ENCODE data around the gene OSBPL10. TPM values are rescaled to one million over a fixed set of nuclear protein-coding genes. Genes with fewer than 3 reads are reported as not detected.
A peak's percentile ranks its signal among the peaks of the same experiment; 100 is the strongest.

The OSBPL10 gene
- total and polyA plus RNA-seq, 2 donors (not counting 1 experiment from before 2014, with no cell fraction given) = 7.1 to 7.5 TPM

DNA sequence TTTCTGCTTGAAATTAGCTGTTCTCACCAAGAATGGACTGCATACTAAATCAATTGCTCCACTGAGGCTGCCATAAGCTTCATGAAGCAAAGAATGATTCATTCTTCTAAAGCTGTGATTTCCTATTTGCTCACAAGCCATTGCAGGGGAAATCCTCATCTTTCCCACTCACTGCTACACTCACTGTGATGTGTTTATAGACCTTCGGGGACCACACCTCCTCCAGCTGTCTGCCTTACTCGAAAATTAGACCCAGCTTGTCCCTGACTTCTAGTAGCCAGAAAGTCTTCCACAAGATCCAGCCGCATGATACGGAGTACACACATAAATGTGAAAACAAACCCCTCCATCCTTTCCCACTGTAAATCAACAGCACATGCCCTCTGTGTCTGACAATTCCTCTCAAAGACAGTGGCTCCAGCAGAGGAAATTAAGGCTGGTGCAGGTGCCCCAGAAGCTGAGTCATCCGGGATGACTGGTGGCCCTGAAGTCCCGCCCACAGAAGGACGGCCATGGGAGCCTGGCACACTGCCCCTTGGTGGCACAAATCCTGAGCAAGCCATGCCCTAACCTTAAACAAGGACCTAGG, 276.4 kb downstream of the OSBPL10 start:
- Histone ChIP-seq H3K27me3 (ENCODE audit: control insufficient read depth, insufficient read depth, low read length) (no peaks in the 10 kb centered on the region), H3K4me1 (ENCODE audit: control insufficient read depth, extremely low read depth, insufficient read depth, low read length) (peaks cover 3% of the 10 kb centered on the region), H2AFZ (ENCODE audit: low read length) (no peak overlapping the region), H4K20me1 (ENCODE audit: control insufficient read depth, extremely low read depth, insufficient read depth, low read length) (no peaks in the 10 kb centered on the region), H3K4me2 (ENCODE audit: extremely low read depth, insufficient read depth, low read length) (no peak overlapping the region), H3K9ac (ENCODE audit: insufficient read depth, low read length) (no peak overlapping the region), H3K36me3 (ENCODE audit: control insufficient read depth, insufficient read depth, low read length) (no peaks in the 10 kb centered on the region), H3K27ac (ENCODE audit: insufficient read depth, low read length) (no peak overlapping the region), H3K79me2 (ENCODE audit: control insufficient read depth, insufficient read depth, low read length) (no peaks in the 10 kb centered on the region), H3K9me3 (ENCODE audit: control insufficient read depth, insufficient read depth, low read depth, low read length) (no peaks in the 10 kb centered on the region), H3K4me3 (replicated peaks in 1 of 4; ENCODE audit: control extremely low read depth in 1 of 4, insufficient read depth in 1 of 4, low read depth in 3 of 4, low read length in 4 of 4) (no peak overlapping the region)
- DNase-seq (ENCODE audit: low read depth in 2 of 2) = peak; percentile 63 to 77
- TF ChIP-seq CTCF (conservative IDR thresholded peaks at IDR 0.05 in 1 of 2, IDR thresholded peaks at IDR 0.05 in 1 of 2; ENCODE audit: low read depth in 1 of 2, low read length in 2 of 2) (no peak), EZH2 (IDR thresholded peaks at IDR 0.05; ENCODE audit: low read length, missing control alignments) (no peak)

GRCh38 chr3:31704156-31704555, 276.9 kb downstream of the OSBPL10 start:
- Histone ChIP-seq H3K79me2 (ENCODE audit: control insufficient read depth, insufficient read depth, low read length) (no peaks in the 10 kb centered on the region), H3K9me3 (ENCODE audit: control insufficient read depth, insufficient read depth, low read depth, low read length) (no peaks in the 10 kb centered on the region), H3K27ac (ENCODE audit: insufficient read depth, low read length) (no peak overlapping the region), H3K9ac (ENCODE audit: insufficient read depth, low read length) (no peak overlapping the region), H2AFZ (ENCODE audit: low read length) (no peak overlapping the region), H3K4me1 (ENCODE audit: control insufficient read depth, extremely low read depth, insufficient read depth, low read length) (peaks cover 3% of the 10 kb centered on the region), H4K20me1 (ENCODE audit: control insufficient read depth, extremely low read depth, insufficient read depth, low read length) (no peaks in the 10 kb centered on the region), H3K36me3 (ENCODE audit: control insufficient read depth, insufficient read depth, low read length) (no peaks in the 10 kb centered on the region), H3K4me2 (ENCODE audit: extremely low read depth, insufficient read depth, low read length) (no peak overlapping the region), H3K27me3 (ENCODE audit: control insufficient read depth, insufficient read depth, low read length) (no peaks in the 10 kb centered on the region), H3K4me3 (replicated peaks in 1 of 4; ENCODE audit: control extremely low read depth in 1 of 4, insufficient read depth in 1 of 4, low read depth in 3 of 4, low read length in 4 of 4) (no peak overlapping the region)
- TF ChIP-seq CTCF (conservative IDR thresholded peaks at IDR 0.05 in 1 of 2, IDR thresholded peaks at IDR 0.05 in 1 of 2; ENCODE audit: low read depth in 1 of 2, low read length in 2 of 2) (no peak), EZH2 (IDR thresholded peaks at IDR 0.05; ENCODE audit: low read length, missing control alignments) (no peak)
- no peak for DNase-seq (ENCODE audit: low read depth in 2 of 2)

- Histone ChIP-seq H3K27me3 (ENCODE audit: control insufficient read depth, insufficient read depth, low read length) (no peaks in the 10 kb centered on the region), H3K4me1 (ENCODE audit: control insufficient read depth, extremely low read depth, insufficient read depth, low read length) (peaks cover 3% of the 10 kb centered on the region), H3K36me3 (ENCODE audit: control insufficient read depth, insufficient read depth, low read length) (no peaks in the 10 kb centered on the region), H4K20me1 (ENCODE audit: control insufficient read depth, extremely low read depth, insufficient read depth, low read length) (no peaks in the 10 kb centered on the region), H3K79me2 (ENCODE audit: control insufficient read depth, insufficient read depth, low read length) (no peaks in the 10 kb centered on the region), H3K9me3 (ENCODE audit: control insufficient read depth, insufficient read depth, low read depth, low read length) (no peaks in the 10 kb centered on the region), H3K27ac (ENCODE audit: insufficient read depth, low read length) (no peak overlapping the region), H3K4me3 (replicated peaks in 1 of 4; ENCODE audit: control extremely low read depth in 1 of 4, insufficient read depth in 1 of 4, low read depth in 3 of 4, low read length in 4 of 4) (no peak overlapping the region), H3K4me2 (ENCODE audit: extremely low read depth, insufficient read depth, low read length) (no peak overlapping the region), H3K9ac (ENCODE audit: insufficient read depth, low read length) (no peak overlapping the region), H2AFZ (ENCODE audit: low read length) (no peak overlapping the region)
- no peak for DNase-seq (ENCODE audit: low read depth in 2 of 2)
- TF ChIP-seq EZH2 (IDR thresholded peaks at IDR 0.05; ENCODE audit: low read length, missing control alignments) = no peak
Observed at GRCh38 chr3:31701286-31701685, 279.8 kb downstream of the OSBPL10 start.

All from fibroblast of lung (primary cell).